GM12891 (cell line): ENCODE measurements around the gene TCF7L1.

Source experiments
- POLR2A ChIP-seq: IDR thresholded peaks from 2 replicates; pipeline ENCODE4 v1.6.1; 2011; ENCODE audit warnings: low read depth, low read length, control low read depth
- POLR2AphosphoS5 ChIP-seq: IDR thresholded peaks from 2 replicates; pipeline ENCODE4 v1.6.1; 2011; ENCODE audit warnings: low read depth, low read length, control low read depth
- POU2F2 ChIP-seq: IDR thresholded peaks from 2 replicates; pipeline ENCODE4 v1.6.1; 2011; ENCODE audit warnings: low read depth, mild to moderate bottlenecking, control low read depth, low read length, moderate library complexity
- SPI1 ChIP-seq: IDR thresholded peaks from 2 replicates; pipeline ENCODE4 v1.6.1; 2011; ENCODE audit warnings: low read depth, low read length, control low read depth
- TAF1 ChIP-seq: IDR thresholded peaks from 2 replicates; pipeline ENCODE4 v1.6.1; 2011; ENCODE audit warnings: low read depth, low read length, control low read depth

GRCh38 chr2:85177031-85177824 lies 44.0 kb downstream of the TCF7L1 start:
- no peak for TF ChIP-seq POLR2A
- no peak for TF ChIP-seq POLR2AphosphoS5
- no peak for TF ChIP-seq SPI1
- TF ChIP-seq TAF1, result no peak
- TF ChIP-seq POU2F2, result no peak
